Nucleus accumbens (tissue), 56 donors: ENCODE results near the gene SENP5.
A peak's percentile ranks its signal among the peaks of the same experiment; 100 is the strongest.
"Not testable (repeated sequence)": the region's sequence is repeated elsewhere in the genome, so short reads cannot be mapped to it uniquely, and the experiment has no call there.

Experiments used
- DNase-seq, 56 donors: peaks; one replicate each; lab custom pipeline; 2025; lab: John Stamatoyannopoulos, UW

The SENP5 gene

DNA sequence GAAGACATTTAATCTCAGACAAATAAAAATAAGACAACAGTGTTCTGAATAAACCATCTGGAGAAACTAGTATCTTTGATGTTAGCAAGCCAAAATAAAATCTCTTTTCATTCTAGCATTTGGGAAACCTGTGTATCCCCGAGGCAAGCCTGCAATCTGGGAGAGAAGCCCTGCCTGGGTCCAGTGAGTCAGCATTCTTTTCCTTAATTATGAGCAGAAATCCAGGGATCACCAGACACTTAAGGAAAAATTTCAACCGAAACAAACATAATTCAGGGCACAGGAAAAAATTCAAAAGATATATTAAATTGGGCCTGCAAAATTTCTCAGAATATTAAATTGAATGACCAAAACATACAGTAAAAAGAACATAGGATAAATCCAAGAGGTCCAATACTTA lies 70.4 kb downstream of the SENP5 start:
- DNase-seq = no peak

DNA sequence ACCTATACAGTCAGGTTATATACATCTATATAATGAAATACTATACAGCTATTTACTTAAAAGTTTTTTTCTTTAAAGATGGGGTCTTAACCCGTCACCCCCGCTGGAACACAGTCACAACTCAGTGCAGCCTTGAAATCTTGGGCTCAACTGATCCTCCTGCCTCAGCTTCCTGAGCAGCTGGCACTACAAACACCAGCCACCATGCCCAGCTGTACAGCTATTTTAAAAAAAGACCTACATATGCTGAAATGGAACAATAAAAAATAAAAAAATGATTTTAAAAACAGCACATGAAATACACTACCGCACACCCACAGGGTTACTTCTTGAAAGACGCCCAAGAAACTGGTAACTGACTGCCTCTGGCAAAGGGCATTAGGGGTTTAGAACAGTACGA lies 70.9 kb downstream of the SENP5 start:
- no peak for DNase-seq

DNA sequence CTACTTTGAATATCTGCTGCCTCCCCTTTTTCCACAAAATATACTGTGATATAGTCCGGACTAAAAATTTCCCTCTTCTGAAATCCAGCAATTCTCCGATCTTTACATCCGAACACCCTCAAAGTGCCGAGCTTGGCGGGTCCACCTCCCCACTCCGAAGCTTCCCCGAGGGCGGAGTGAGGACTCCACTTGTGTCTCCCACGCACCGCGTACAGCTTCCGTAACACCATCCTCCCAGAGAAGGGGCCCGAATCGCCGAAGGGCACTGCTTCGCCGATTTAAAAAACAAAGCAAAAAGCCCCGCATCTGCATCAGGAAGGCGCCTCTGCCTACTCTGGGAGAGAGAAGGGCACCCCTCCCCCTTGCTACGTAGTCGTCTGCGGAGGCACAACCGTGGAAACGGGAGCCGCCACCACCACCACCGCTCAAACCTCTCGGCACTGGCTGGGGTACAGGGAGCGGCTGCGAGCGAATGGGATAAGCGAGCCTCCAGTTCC lies 74.1 kb downstream of the SENP5 start:
- peak in 26 of 56 donors; percentile 37 to 86 (median 64) for DNase-seq

DNA sequence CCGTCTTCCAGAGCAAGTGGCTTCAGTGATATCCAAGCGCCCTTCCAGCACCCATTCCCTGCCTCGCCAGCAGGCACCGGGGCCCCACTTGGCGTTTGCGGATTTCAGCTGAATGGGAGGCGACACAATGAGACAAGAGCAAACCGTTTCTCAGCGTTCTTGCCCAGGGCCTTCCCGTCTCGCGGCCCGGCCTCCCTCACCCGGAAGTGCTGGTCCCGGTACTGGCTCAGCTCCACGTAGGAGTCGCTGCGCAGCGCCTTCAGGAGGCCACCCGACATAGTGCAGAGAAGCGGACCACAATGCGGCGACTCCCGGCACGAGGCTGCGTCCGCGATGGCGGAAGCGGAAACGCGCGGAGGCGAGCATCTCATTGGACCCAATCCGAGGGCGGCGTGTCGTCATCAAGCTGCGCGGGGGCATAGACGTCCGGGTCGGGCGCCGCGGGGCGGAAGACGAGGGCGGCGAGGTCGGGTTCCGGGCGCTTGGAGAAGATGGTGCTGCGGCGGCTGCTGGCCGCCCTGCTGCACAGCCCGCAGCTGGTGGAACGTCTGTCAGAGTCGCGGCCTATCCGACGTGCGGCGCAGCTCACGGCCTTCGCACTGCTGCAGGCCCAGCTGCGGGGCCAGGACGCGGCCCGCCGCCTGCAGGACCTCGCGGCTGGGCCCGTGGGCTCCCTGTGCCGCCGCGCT lies 74.7 kb downstream of the SENP5 start, which contains the start of gene NCBP2:
TSS of gene NCBP2 (minus strand) at position 303 of the 689 bp plus-strand sequence. CDS start at position 278, 25 bp downstream.
- peak; percentile 69 to 98 (median 94) for DNase-seq

DNA sequence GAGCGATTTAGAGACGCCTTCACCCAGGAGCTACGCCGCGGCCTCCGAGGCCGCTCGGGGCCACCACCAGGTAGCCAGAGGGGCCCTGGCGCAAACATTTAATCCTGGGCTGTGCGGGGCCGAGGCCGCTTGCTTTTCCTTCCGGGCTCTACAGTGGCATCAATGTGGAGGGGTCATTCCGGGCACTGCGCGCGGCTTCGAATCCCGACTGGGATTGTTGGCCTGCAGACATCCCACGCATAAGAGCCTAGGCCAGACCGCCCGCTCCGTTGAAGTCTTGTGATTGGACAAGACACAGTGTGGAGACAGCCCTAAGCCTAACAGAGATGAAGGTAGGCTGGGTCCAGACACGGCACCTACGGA lies 75.2 kb downstream of the SENP5 start:
- peak in 6 of 56 donors; percentile 19 to 39 (median 25) for DNase-seq

DNA sequence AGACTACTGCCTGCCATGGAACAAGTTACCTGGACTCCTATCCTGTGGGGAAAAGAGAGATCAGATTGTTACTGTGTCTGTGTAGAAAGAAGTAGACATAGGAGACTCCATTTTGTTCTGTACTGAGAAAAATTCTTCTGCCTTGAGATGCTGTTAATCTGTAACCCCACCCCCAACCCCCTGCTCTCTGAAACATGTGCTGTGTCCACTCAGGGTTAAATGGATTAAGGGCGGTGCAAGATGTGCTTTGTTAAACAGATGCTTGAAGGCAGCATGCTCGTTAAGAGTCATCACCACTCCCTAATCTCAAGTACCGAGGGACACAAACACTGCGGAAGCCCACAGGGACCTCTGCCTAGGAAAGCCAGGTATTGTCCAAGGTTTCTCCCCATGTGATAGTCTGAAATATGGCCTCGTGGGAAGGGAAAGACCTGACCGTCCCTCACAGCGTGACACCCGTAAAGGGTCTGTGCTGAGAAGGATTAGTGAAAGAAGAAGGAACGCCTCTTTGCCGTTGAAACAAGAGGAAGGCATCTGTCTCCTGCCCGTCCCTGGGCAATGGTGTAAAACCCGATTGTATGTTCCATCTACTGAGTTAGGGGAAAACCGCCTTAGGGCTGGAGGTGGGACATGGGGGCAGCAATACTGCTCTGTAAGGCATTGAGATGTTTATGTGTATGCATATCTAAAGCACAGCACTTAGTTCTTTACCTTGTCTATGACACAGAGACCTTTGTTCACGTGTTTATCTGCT lies 76.5 kb downstream of the SENP5 start:
- not testable (repeated sequence) for DNase-seq

DNA sequence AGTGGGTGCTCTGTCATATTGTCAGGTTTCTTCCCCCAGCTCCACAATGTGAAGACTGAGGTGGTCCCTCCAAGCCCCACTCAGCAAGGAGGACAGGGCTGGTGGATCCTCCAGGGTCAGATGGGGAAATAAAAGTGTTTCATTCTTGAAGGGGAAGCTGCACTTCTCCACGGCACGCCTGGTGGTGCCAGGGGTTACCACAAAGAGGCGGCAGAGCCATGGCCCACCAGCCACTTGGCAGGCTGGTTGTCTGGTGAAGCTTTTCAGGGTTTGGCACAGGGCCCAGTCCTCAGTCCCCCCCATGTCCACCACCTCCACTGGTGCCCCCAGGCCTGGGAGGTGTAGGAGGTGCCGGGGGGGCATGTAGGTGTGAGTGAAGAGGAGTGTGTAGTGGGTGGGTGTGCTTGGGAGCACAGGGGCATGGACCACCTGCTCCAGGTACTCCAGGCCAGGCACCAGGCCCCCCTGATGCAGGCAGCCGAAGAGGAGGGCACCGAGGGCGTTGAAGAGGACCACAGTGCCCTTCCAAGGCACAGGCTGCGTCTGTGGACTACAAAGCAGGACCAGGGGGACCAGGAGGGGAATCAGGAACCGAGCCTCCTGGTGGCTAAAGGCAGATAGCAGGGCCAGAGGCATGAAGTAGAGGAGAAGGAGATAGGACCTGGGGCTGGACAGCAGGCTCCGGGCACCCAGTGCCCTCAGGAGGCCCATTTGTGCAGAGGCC lies 79.6 kb downstream of the SENP5 start:
- DNase-seq = no peak

DNA sequence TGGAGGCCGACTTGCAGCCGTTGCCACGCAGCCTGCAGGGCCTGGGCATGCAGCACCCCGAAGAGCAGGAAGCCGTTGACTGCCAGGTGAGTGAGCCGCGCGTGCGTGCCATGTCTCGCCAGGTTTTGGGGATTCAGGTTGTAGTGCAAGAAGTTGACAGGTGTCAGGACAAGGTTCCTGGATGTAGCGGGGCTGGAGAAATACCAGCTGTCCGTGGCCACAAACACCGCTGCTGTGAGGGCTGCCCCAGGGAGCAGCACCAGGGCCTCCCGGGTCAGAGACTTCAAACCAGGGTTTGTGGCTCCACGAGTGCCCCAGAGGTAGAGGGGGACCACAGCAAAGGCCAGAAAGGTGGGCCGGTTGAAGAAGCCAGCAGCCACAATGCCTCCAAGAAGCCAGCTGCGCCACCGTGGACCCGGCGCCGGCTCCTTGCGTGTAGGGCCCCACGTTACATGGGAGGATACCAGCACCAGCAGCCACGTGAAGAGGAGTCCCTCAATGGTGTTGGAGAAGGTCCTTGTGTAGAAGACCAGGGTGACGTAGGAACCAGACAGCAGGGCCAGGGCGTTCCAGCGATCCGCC lies 80.2 kb downstream of the SENP5 start:
- DNase-seq = no peak

DNA sequence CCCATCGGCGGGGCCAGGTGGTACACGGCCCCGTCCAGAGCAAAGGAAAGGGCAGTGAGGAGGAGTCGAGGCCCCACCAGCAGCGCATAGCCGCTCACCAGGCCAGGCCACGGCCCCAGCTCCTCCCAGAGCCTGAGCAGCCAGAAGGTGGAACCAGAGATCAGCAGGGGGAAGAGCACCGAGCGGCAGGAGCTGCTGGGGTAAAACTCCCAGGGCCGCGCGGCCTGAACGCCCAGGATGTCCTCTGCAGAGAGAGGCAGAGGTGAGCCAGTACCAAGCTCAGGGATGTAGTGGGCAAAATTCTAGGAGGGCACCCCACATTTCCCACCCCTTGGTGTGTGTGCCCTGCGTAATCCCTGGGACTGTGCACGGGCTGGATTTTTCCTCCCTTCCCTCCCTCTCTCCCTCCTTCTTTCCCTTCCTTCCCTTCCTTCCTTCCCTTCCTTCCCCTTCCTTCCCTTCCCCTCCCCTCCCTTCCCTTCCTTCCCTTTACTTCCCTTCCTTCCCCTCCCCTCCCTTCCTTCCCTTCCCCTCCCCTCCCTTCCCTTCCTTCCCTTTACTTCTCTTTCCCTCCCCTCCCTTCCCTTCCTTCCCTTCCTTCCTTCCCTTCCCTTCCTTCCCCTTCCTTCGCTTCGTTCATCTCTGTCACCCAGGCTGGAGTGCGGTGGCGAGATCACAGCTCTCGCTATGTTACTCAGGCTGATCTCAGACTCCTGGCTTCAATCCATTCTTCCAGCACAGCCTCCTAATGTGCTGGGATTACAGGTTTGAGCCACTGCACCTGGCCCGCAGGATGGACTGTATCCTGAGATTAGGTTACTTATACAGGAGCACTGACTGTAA lies 80.9 kb downstream of the SENP5 start:
- no peak for DNase-seq

DNA sequence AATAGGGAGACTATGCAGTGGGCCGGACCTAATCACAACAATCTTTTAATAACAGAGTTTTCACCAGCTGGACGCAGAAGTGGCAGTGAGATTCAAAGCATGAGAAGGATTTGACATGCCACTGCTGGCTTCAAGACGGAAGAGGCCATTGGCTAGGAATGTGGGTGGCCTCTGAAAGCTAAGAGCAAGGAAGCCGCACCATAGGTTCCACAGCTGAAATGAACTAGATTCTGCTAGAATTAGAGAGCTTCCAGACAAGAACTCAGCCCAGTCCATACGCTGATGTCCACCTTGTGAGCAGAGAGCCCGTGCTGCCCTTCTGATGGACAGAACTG lies 81.5 kb downstream of the SENP5 start:
- DNase-seq = no peak

DNA sequence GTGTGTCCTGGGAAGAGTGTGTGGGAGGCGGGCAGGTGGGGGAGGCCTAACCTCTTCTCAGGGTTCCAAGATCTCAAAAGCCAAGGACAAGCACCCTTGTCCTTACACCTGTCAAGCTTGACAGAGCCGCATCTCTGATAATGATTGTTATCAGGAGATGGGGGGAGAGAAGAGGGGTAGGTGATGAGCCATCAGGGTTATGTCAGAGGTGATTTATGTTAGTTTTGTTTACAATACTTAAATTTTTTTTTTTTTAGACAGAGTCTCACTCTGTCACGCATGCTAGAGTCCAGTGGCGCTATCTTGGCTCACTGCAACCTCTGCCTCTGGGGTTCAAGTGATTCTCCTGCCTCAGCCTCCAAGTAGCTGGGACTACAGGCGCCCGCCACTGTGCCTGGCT lies 82.0 kb downstream of the SENP5 start:
- no peak for DNase-seq

DNA sequence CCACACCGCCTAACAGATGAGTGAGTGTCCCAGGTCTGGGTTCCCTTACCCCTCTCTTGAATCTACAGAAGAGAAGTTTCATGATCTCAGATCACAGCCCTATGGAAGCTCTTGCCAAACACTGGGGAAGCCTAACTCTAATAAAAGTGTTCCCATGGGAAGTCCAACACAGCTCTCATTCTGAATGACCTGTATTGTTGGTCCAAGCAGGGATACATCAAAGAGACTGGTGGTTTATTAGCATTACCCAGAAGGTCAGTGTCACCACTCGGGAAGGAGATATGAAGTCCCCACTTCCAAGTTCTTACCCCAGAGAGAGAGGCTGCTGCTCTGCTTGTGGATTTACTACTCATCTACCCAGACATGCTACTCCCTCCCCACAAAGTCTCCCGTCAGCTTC lies 83.7 kb downstream of the SENP5 start:
- no peak for DNase-seq

DNA sequence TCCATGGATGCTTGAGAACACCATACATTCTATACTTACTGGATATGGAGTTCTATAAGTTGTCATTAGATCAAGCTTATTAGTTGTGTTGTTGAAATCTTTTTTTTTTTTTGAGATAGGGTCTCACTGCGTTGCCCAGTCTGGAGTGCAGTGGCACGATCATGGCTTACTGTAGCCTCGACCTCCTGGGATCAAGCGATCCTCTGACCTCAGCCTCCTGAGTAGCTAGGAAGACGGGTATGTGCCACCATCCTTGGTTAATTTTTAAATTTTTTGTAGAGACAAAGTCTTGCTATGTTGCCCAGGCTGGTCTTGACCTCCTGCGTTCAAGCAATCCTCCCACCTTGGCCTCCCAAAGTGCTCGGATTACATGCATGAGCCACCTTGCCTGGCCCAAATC lies 87.1 kb downstream of the SENP5 start:
- DNase-seq = no peak

DNA sequence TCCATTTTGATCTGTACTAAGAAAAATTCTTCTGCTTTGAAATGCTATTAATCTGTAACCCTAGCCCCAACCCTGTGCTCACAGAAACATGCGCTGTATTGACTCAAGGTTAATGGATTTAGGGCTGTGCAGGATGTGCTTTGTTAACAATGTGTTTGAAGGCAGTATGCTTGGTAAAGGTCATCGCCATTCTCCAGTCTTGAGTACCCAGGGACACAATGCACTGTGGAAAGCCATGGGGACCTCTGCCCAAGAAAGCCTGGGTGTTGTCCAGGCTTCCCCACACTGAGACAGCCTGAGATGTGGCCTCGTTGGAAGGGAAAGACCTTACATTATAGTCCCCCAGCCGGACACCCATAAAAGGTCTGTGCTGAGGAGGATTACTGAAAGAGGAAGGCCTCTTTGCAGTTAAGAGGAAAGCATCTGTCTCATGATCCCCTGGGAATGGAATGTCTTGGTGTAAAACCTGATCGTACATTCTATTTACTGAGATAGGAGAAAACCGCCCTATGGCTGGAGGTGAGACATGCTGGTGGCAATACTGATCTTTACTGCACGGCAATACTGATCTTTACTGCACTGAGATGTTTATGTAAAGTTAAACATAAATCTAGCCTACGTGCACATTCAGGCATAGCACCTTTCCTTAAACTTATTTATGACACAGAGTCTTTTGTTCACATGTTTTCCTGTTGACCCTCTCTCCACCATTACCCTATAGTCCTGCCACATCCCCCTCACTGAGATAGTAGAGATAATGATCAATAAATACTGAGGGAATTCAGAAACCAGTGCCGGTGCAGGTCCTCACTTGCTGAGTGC lies 94.6 kb downstream of the SENP5 start:
- DNase-seq = no peak

DNA sequence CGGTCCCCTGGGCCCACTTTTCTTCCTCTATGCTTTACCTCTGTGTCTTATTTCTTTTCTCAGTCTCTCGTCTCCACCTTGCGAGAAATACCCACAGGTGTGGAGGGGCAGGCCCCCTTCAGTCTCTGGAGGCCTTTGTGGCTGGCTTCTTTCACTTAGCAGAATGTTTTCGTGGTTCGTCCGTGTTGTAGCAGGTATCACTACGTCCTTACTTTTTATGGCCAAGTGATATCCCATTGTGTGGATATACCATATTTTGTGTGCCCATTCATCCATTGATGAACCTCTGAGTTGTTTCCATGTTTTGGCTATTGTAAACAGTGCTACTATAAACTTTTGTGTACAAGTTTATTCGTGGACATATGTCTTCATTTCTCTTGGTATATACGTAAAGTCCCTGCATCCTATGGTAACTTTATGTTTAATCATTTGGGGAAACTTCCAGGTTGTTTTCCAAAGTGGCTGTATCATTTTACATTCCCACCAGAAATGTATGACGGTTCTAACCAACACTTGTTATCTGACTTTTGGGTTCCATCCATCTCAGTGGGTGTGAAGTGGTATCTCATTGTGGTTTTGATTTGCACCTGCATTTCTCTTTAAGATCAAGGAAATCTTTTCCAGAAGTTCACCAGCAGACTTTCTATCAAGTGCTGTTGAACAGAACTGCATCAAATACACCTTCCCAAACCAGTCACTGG lies 95.4 kb downstream of the SENP5 start:
- no peak for DNase-seq

DNA sequence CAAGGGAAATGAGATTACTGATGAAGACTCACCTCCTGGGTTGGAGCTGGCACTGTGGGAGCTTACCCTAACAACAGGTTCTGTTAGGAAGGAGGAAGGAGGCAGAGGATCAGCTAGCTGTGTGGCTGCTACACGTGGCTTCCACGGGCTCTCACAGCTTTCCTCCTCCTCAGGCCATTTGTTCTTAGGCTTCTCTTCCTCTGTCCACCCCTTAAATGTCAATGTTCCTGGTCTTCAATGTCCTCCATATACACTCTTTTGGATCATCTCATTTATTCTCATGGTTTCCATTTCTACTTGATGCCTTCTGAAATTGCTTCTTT lies 95.9 kb downstream of the SENP5 start:
- DNase-seq = no peak

DNA sequence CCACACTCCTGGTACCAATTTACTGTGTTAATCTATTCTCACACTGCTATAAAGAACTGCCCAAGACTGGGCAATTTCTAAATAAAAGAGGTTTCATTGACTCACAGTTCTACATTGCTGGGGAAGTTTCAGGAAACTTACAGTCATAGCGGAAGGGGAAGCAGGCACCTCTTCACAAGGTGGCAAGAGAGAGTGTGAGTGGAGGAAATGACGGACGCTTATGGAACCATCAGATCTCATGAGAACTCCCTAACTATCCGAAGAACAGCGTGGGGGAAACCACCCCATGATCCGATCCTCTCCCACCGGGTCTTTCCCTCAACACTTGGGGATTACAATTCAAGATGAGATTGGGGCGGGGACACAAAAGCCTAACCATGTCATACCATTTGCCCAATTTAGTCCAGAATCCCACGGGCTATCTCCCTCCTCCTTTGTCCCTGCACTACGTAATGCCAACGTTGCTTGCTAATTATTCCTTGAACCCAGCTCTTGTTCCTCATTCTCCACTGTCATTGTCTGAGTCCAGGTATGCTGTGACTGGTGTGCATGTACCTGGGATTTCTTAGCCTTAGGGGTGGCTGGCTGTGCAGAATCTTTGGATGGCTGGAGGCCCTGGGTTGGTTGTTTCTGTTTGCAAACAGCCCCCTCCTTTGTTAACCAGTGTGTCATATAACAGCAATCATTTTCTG lies 97.5 kb downstream of the SENP5 start:
- DNase-seq = no peak

DNA sequence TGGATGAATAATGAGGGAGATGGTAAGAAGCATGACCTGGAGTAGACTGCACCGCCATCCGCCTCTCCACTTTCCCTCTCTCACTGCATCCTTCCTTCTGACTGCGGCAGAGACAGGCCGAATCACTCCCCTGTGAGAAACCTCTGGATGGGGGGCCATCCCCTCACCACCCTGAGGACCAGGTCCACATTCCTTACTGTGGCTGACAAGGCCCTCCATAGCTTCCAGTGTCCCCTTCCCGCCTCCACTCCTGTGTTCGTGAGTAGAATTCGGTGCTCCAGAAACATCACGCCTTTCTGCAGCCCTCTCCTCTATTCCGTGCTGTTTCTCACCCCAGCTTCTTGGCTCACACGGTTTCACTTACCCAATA lies 98.1 kb downstream of the SENP5 start:
- DNase-seq = no peak
